GM23338 (cell line): ENCODE data around the gene CHST4. TPM values are rescaled to one million over a fixed set of nuclear protein-coding genes. Genes with fewer than 3 reads are reported as not detected.

Experiments
- ATAC-seq: fragments of 200-7000 bp; cut with Tn5 transposase; 3 replicates; pipeline ENCODE4 v1.9.1; 2020
- DNase-seq: peaks from one replicate; pipeline ENCODE4 v3.0.0-alpha.2; 2015; ENCODE audit warnings: low spot score
- H2AFZ ChIP-seq: fragments of 200-600 bp; sonication (generic); 2 replicates; pipeline ENCODE4 v1.8.0; 2016; ENCODE audit warnings: antibody characterized with exemption, mild to moderate bottlenecking, moderate library complexity
- H3F3A ChIP-seq: fragments of 200-600 bp; sonication (generic); replicated peaks from 2 replicates; pipeline ENCODE4 v1.8.0; 2017; ENCODE audit warnings: antibody characterized with exemption, mixed run types, low read depth
- H3K27ac ChIP-seq: fragments of 200-600 bp; sonication (generic); 2 replicates; pipeline ENCODE4 v1.6.1; 2016; ENCODE audit warnings: low read depth
- H3K27me3 ChIP-seq: fragments of 200-600 bp; sonication (generic); 2 replicates; pipeline ENCODE4 v1.8.0; 2016; ENCODE audit warnings: mild to moderate bottlenecking, mixed run types, moderate library complexity; ENCODE audit not compliant: insufficient read depth
- H3K36me3 ChIP-seq: fragments of 200-600 bp; sonication (generic); 2 replicates; pipeline ENCODE4 v1.8.0; 2016; ENCODE audit warnings: mild to moderate bottlenecking; ENCODE audit not compliant: insufficient read depth
- H3K4me1 ChIP-seq: fragments of 200-600 bp; sonication (generic); 2 replicates; pipeline ENCODE4 v1.8.0; 2016; ENCODE audit warnings: mild to moderate bottlenecking, moderate library complexity; ENCODE audit not compliant: insufficient read depth
- H3K4me2 ChIP-seq: fragments of 200-600 bp; sonication (generic); 2 replicates; pipeline ENCODE4 v1.7.1; 2017; ENCODE audit warnings: mixed run types
- H3K4me3 ChIP-seq: fragments of 200-600 bp; sonication (generic); 2 replicates; pipeline ENCODE4 v1.6.1; 2016; ENCODE audit warnings: mixed run types
- H3K79me2 ChIP-seq: fragments of 200-600 bp; sonication (generic); replicated peaks from 2 replicates; pipeline ENCODE4 v1.8.0; 2017; ENCODE audit warnings: mild to moderate bottlenecking; ENCODE audit not compliant: insufficient read depth
- H3K9me2 ChIP-seq: fragments of 200-600 bp; sonication (generic); 2 replicates; pipeline ENCODE4 v1.8.0; 2017; ENCODE audit not compliant: insufficient read depth
- H4K20me1 ChIP-seq: fragments of 200-600 bp; sonication (generic); replicated peaks from 2 replicates; pipeline ENCODE4 v1.8.0; 2017; ENCODE audit warnings: mild to moderate bottlenecking; ENCODE audit not compliant: insufficient read depth
- H3K27ac Mint-ChIP-seq: 2 replicates; pipeline ENCODE4 v1.8.0; 2020; ENCODE audit warnings: inconsistent platforms, mild to moderate bottlenecking, moderate library complexity, mixed read lengths
- H3K27me3 Mint-ChIP-seq: 3 replicates; pipeline ENCODE4 v1.8.0; 2022; ENCODE audit warnings: low read depth, mild to moderate bottlenecking, moderate library complexity, mixed read lengths, inconsistent platforms; ENCODE audit not compliant: insufficient read depth, poor library complexity
- H3K36me3 Mint-ChIP-seq: 3 replicates; pipeline ENCODE4 v1.8.0; 2021; ENCODE audit warnings: low read depth, mild to moderate bottlenecking, inconsistent platforms, moderate library complexity, mixed read lengths
- H3K4me1 Mint-ChIP-seq: 3 replicates; pipeline ENCODE4 v1.8.0; 2020; ENCODE audit warnings: mild to moderate bottlenecking, inconsistent platforms, mixed read lengths
- H3K4me3 Mint-ChIP-seq: 3 replicates; pipeline ENCODE4 v1.8.0; 2021; ENCODE audit warnings: moderate library complexity, mild to moderate bottlenecking, inconsistent platforms, mixed read lengths
- H3K9me3 Mint-ChIP-seq: 3 replicates; pipeline ENCODE4 v1.8.0; 2020; ENCODE audit warnings: moderate library complexity, mild to moderate bottlenecking, inconsistent platforms, mixed read lengths
- CREB1 ChIP-seq: fragments of 250-450 bp; sonication (Bioruptor Pico); IDR thresholded peaks from 2 replicates; pipeline ENCODE4 v1.5.0; 2020; ENCODE audit warnings: low read depth, mild to moderate bottlenecking, moderate library complexity
- CTCF ChIP-seq, 2 experiments: fragments of 200-600 bp in 1 of 2; sonication (generic) in 1 of 2; conservative IDR thresholded peaks; 2 replicates each; pipeline versions ENCODE4 v1.5.1 to v1.6.1; 2016 to 2017; ENCODE audit warnings: antibody characterized with exemption in 2 of 2, low read depth in 2 of 2, mild to moderate bottlenecking in 2 of 2, moderate library complexity in 1 of 2
- ETS1 ChIP-seq: IDR thresholded peaks from 2 replicates; pipeline ENCODE4 v1.6.1; 2016; ENCODE audit warnings: antibody characterized with exemption
- EZH2 ChIP-seq: fragments of 200-600 bp; sonication (generic); IDR thresholded peaks from one replicate; pipeline ENCODE4 v1.8.0; 2017; ENCODE audit warnings: antibody characterized with exemption, mild to moderate bottlenecking, low read depth; ENCODE audit not compliant: unreplicated experiment
- EZH2phosphoT487 ChIP-seq: fragments of 200-600 bp; sonication (generic); IDR thresholded peaks from one replicate; pipeline ENCODE4 v1.8.1; 2018; ENCODE audit warnings: antibody characterized with exemption; ENCODE audit not compliant: unreplicated experiment
- JUNB ChIP-seq: IDR thresholded peaks from one replicate; pipeline ENCODE4 v1.6.1; 2016; ENCODE audit warnings: antibody characterized with exemption; ENCODE audit not compliant: unreplicated experiment
- NANOG ChIP-seq: IDR thresholded peaks from 2 replicates; pipeline ENCODE4 v1.6.1; 2016; ENCODE audit warnings: antibody characterized with exemption, borderline replicate concordance
- POLR2AphosphoS5 ChIP-seq: IDR thresholded peaks from 2 replicates; pipeline ENCODE4 v1.6.1; 2016; ENCODE audit warnings: antibody characterized with exemption, low read depth
- REST ChIP-seq: IDR thresholded peaks from one replicate; pipeline ENCODE4 v1.6.1; 2018; ENCODE audit warnings: antibody characterized with exemption; ENCODE audit not compliant: unreplicated experiment
- STAT1 ChIP-seq: IDR thresholded peaks from one replicate; pipeline ENCODE4 v1.6.1; 2016; ENCODE audit warnings: antibody characterized with exemption; ENCODE audit not compliant: unreplicated experiment
- ZNF114 ChIP-seq: fragments of 250-450 bp; sonication (Bioruptor Pico); IDR thresholded peaks from 2 replicates; pipeline ENCODE4 v1.5.0; 2020; ENCODE audit warnings: mild to moderate bottlenecking, moderate library complexity
- ZNF331 ChIP-seq: fragments of 250-450 bp; sonication (Bioruptor Pico); IDR thresholded peaks from 2 replicates; pipeline ENCODE4 v1.5.0; 2020; ENCODE audit warnings: low read depth, mild to moderate bottlenecking, moderate library complexity
- ZNF462 ChIP-seq: fragments of 250-450 bp; sonication (Bioruptor Pico); IDR thresholded peaks from 2 replicates; pipeline ENCODE4 v1.5.0; 2020; ENCODE audit warnings: mild to moderate bottlenecking, moderate library complexity
- polyA plus RNA-seq: library from polyadenylated mRNA; unstranded; fragments of >200 nt; fragmentation: Nextera tagmentation; extraction: Ambion mirVana; gene quantifications from 2 replicates; pipeline ENCODE4 v1.2.1, GENCODE V29; 2016
- total RNA-seq: library from RNA; depleted of rRNA; stranded (reverse); fragments of >200 nt; shearing (Covaris generic); gene quantifications from 2 replicates; pipeline ENCODE4 v1.2.3, GENCODE V29; 2014

Gene CHST4
- total and polyA plus RNA-seq, 2 experiments from 2014 or later: 5.5 to 17.8 TPM

- no peaks in the 10 kb centered on the region for H3K4me1 ChIP-seq
- H3K79me2 ChIP-seq: no peaks in the 10 kb centered on the region
- no peak overlapping the region for H3K4me3 Mint-ChIP-seq
- H3K9me2 ChIP-seq: no peaks in the 10 kb centered on the region
- no peak overlapping the region for H3K4me2 ChIP-seq
- H3K27ac ChIP-seq: no peak overlapping the region
- H2AFZ ChIP-seq: no peak overlapping the region
- ATAC-seq (no peak), DNase-seq (no peak)
- no peaks in the 10 kb centered on the region for H3K27me3 ChIP-seq
- no peaks in the 10 kb centered on the region for H3K9me3 Mint-ChIP-seq
- H4K20me1 ChIP-seq: no peaks in the 10 kb centered on the region
- H3K36me3 ChIP-seq: no peaks in the 10 kb centered on the region
- H3F3A ChIP-seq: no peaks in the 10 kb centered on the region
- H3K27ac Mint-ChIP-seq: no peak overlapping the region
- no peaks in the 10 kb centered on the region for H3K4me1 Mint-ChIP-seq
- TF ChIP-seq REST: no peak
- no peak for TF ChIP-seq CTCF (conservative IDR thresholded peaks at IDR 0.05; ENCODE audit: low read depth in 2 of 2)
- no peak for TF ChIP-seq STAT1
- no peak for TF ChIP-seq ETS1
- no peak for TF ChIP-seq EZH2
- TF ChIP-seq NANOG: no peak
- TF ChIP-seq ZNF331: no peak
- TF ChIP-seq ZNF462: no peak
- TF ChIP-seq ZNF114 (CRISPR knock-in tag): no peak
- no peak for TF ChIP-seq JUNB
- no peak for TF ChIP-seq POLR2AphosphoS5
- TF ChIP-seq EZH2phosphoT487: no peak
- no peak for TF ChIP-seq CREB1
- H3K27me3 Mint-ChIP-seq: no peaks in the 10 kb centered on the region
- H3K36me3 Mint-ChIP-seq: no peaks in the 10 kb centered on the region
- H3K4me3 ChIP-seq: no peak overlapping the region
Observed at GRCh38 chr16:71490361-71490760, 35.9 kb upstream of the CHST4 start.
